Astrocyte (in vitro differentiated cells and primary cell): ENCODE measurements around the gene AP3S2. TPM values are rescaled to one million over a fixed set of nuclear protein-coding genes. Genes with fewer than 3 reads are reported as not detected.
"Not testable (repeated sequence)": the region's sequence is repeated elsewhere in the genome, so short reads cannot be mapped to it uniquely, and the experiment has no call there.

Source experiments
- DNase-seq: peaks from one replicate; pipeline ENCODE4 v3.0.0-alpha.2; 2010; ENCODE audit warnings: low read depth
- FAIRE-seq: peaks from 2 replicates; lab custom pipeline; 2011; peaks lifted over from hg19 to GRCh38; lab: Jason Lieb, UNC
- H2AFZ ChIP-seq: 2 replicates; pipeline ENCODE4 v1.6.0; 2012; ENCODE audit warnings: low read depth, low read length, inconsistent platforms
- H3K27ac ChIP-seq: 2 replicates; pipeline ENCODE4 v1.5.1; 2011; ENCODE audit warnings: low read depth, low read length, inconsistent platforms
- H3K27me3 ChIP-seq: 2 replicates; pipeline ENCODE4 v1.6.0; 2011; ENCODE audit warnings: low read length, inconsistent platforms; ENCODE audit not compliant: insufficient read depth
- H3K36me3 ChIP-seq: 2 replicates; pipeline ENCODE4 v1.5.1; 2011; ENCODE audit warnings: low read length, inconsistent platforms; ENCODE audit not compliant: insufficient read depth
- H3K4me1 ChIP-seq: 2 replicates; pipeline ENCODE4 v1.5.1; 2011; ENCODE audit warnings: low read length, inconsistent platforms; ENCODE audit not compliant: insufficient read depth
- H3K4me2 ChIP-seq: 2 replicates; pipeline ENCODE4 v1.6.0; 2012; ENCODE audit warnings: low read length, inconsistent platforms
- H3K4me3 ChIP-seq: 2 replicates; pipeline ENCODE4 v1.5.1; 2011; ENCODE audit warnings: low read depth, mild to moderate bottlenecking, low read length, inconsistent platforms; ENCODE audit not compliant: insufficient read depth
- H3K79me2 ChIP-seq: 2 replicates; pipeline ENCODE4 v1.6.0; 2012; ENCODE audit warnings: mild to moderate bottlenecking, low read length, inconsistent platforms; ENCODE audit not compliant: insufficient read depth
- H3K9ac ChIP-seq: 2 replicates; pipeline ENCODE4 v1.6.0; 2012; ENCODE audit warnings: mild to moderate bottlenecking, low read length, inconsistent platforms
- H3K9me3 ChIP-seq: 2 replicates; pipeline ENCODE4 v1.5.1; 2012; ENCODE audit warnings: low read depth, mild to moderate bottlenecking, low read length, inconsistent platforms; ENCODE audit not compliant: insufficient read depth
- H4K20me1 ChIP-seq: 2 replicates; pipeline ENCODE4 v1.6.0; 2012; ENCODE audit warnings: low read length, inconsistent platforms; ENCODE audit not compliant: insufficient read depth
- H3K27ac Mint-ChIP-seq: one replicate; pipeline ENCODE4 v1.8.0; 2021; ENCODE audit warnings: mild to moderate bottlenecking, mixed read lengths; ENCODE audit not compliant: unreplicated experiment
- H3K27me3 Mint-ChIP-seq: one replicate; pipeline ENCODE4 v1.8.0; 2021; ENCODE audit warnings: low read depth, mixed read lengths; ENCODE audit not compliant: unreplicated experiment
- H3K36me3 Mint-ChIP-seq: one replicate; pipeline ENCODE4 v1.8.0; 2021; ENCODE audit warnings: low read depth, mixed read lengths; ENCODE audit not compliant: unreplicated experiment
- H3K4me1 Mint-ChIP-seq: one replicate; pipeline ENCODE4 v1.8.0; 2021; ENCODE audit warnings: low read depth, mixed read lengths; ENCODE audit not compliant: unreplicated experiment
- H3K4me3 Mint-ChIP-seq: one replicate; pipeline ENCODE4 v1.8.0; 2021; ENCODE audit warnings: mild to moderate bottlenecking, moderate library complexity, mixed read lengths; ENCODE audit not compliant: unreplicated experiment
- H3K9me3 Mint-ChIP-seq: one replicate; pipeline ENCODE4 v1.8.0; 2021; ENCODE audit warnings: mild to moderate bottlenecking, mixed read lengths; ENCODE audit not compliant: unreplicated experiment
- EZH2 ChIP-seq: IDR thresholded peaks from 2 replicates; pipeline ENCODE4 v1.6.1; 2012; ENCODE audit warnings: mild to moderate bottlenecking, low read length, inconsistent platforms; ENCODE audit not compliant: insufficient read depth
- total RNA-seq: library from RNA; stranded (reverse); gene quantifications from 2 replicates; pipeline ENCODE4 v1.2.1, GENCODE V29; 2021
- TF ChIP-seq, protein P1 (sequence below): IDR thresholded peaks from 2 replicates; pipeline ENCODE4 v1.5.1; 2011; ENCODE audit warnings: low read depth, mild to moderate bottlenecking, inconsistent platforms, low read length, moderate library complexity; ENCODE audit not compliant: insufficient read depth

AP3S2 gene
- total RNA-seq, 1 donor from 2014 or later, result 41.2 TPM

DNA sequence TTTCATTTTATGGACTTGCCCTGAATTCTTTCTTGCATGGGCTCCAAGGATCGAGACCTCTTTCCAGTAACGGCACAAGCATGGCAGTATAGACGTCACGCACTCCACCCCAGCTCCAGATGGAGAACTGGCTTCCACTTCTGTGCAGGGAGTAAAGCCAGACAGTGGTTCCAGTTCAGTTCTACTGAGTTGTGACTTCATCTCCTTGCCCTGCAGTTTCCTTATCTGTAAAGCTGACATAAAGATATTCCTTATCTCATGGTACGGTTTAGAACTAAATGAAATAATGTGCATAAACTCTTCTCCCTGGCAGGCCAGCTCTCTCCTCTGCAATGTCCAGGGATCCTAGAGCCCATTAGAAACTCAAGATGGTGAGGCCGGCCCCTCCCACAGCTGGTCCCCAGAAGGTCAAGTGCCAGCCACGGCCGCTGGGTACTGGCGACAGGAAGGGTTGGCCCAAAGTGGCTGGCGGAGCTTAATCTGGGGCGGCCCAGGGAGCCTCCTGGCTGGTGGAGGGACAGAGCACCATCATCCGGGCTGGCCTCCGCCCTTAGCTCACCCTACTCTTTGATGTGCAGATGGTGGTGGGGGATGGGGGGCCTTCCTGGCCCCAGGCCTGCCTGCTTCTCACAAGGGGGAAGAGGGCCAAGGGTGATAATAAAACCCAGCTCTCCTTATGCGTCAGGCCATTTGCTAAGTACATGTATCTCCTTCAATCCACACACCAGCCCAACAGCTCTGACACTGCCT, 110.5 kb downstream of the AP3S2 start:
- no peak for TF ChIP-seq EZH2
- Histone ChIP-seq H4K20me1 (no peaks in the 10 kb centered on the region), H3K36me3 (peaks cover 8% of the 10 kb centered on the region), H3K79me2 (no peaks in the 10 kb centered on the region), H3K9ac (no peak overlapping the region), H3K27ac (no peak overlapping the region), H2AFZ (no peak overlapping the region), H3K4me1 (peaks cover 18% of the 10 kb centered on the region), H3K27me3 (no peaks in the 10 kb centered on the region), H3K4me2 (no peak overlapping the region), H3K9me3 (no peaks in the 10 kb centered on the region), H3K4me3 (no peak overlapping the region)
- no peak overlapping the region for H3K4me3 Mint-ChIP-seq
- FAIRE-seq, result no peak
- DNase-seq, result peak; percentile 68
- H3K27ac Mint-ChIP-seq, result no peak overlapping the region
- peaks cover 10% of the 10 kb centered on the region for H3K4me1 Mint-ChIP-seq
- peaks cover 3% of the 10 kb centered on the region for H3K27me3 Mint-ChIP-seq
- peaks cover 12% of the 10 kb centered on the region for H3K9me3 Mint-ChIP-seq
- H3K36me3 Mint-ChIP-seq, result no peaks in the 10 kb centered on the region

DNA sequence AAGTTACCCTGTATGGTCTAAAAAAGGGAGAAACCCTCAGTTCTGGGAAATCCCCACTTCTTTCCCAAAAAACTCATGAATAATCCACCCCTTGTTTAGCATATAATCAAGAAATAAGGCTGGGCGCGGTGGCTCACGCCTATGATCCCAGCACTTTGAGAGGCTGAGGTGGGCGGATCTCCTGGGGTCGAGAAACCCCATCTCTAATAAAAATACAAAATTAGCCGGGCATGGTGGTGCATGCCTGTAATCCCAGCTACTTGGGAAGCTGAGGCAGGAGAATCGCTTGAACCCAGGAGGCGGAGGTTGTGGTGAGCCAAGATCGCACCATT, 111.2 kb downstream of the AP3S2 start:
- not testable (repeated sequence) for FAIRE-seq, H3K36me3 Mint-ChIP-seq
- H3K4me1 Mint-ChIP-seq, result peaks cover 10% of the 10 kb centered on the region

DNA sequence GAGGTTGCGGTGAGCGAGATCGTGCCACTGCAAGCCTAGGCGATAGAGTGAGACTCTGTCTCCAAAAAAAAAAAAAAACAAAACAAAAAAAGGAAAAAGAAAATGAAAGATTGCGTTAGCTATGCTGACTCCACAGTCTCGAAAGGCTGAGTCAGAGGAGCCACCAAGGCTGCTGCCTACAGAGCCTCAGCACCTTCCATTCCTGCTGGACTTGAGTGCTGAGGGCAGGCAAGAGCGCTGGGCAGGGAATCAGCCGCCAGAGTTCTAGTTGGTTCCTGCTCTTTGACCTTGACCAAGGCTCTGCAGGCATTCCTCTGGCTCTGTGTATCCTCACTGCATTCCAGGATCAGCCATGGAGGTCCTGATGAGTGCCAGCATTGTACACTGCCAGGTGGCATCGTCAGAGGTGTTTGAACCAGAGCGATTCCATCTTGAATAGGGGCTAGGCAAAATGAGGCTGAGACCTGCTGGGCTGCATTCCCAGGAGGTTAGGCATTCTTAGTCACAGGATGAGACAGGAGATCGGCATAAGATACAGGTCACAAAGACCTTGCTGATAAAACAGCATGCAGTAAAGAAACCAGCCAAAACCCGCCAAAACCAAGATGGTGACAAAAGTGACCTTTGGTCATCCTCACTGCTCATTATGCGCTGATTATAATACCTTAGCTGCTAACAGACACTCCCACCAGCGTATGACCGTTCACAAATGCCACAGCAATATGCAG, 111.7 kb downstream of the AP3S2 start:
- peaks cover 18% of the 10 kb centered on the region for H3K4me1 ChIP-seq
- H3K9me3 ChIP-seq, result no peaks in the 10 kb centered on the region
- peak overlapping the region; percentile 43 for H3K27ac ChIP-seq
- DNase-seq, result peak; percentile 69
- H3K36me3 ChIP-seq, result no peaks in the 10 kb centered on the region
- Mint-ChIP-seq H3K4me1 (peaks cover 10% of the 10 kb centered on the region), H3K36me3 (no peaks in the 10 kb centered on the region), H3K27me3 (peaks cover 10% of the 10 kb centered on the region), H3K27ac (peak overlapping the region; percentile 47), H3K9me3 (peaks cover 8% of the 10 kb centered on the region), H3K4me3 (no peak overlapping the region)
- peak overlapping the region; percentile 64 for H3K4me2 ChIP-seq
- peak overlapping the region; percentile 31 for H2AFZ ChIP-seq
- no peak for TF ChIP-seq EZH2
- TF ChIP-seq, protein P1, sequence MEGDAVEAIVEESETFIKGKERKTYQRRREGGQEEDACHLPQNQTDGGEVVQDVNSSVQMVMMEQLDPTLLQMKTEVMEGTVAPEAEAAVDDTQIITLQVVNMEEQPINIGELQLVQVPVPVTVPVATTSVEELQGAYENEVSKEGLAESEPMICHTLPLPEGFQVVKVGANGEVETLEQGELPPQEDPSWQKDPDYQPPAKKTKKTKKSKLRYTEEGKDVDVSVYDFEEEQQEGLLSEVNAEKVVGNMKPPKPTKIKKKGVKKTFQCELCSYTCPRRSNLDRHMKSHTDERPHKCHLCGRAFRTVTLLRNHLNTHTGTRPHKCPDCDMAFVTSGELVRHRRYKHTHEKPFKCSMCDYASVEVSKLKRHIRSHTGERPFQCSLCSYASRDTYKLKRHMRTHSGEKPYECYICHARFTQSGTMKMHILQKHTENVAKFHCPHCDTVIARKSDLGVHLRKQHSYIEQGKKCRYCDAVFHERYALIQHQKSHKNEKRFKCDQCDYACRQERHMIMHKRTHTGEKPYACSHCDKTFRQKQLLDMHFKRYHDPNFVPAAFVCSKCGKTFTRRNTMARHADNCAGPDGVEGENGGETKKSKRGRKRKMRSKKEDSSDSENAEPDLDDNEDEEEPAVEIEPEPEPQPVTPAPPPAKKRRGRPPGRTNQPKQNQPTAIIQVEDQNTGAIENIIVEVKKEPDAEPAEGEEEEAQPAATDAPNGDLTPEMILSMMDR, result no peak
- H3K27me3 ChIP-seq, result no peaks in the 10 kb centered on the region
- no peak overlapping the region for H3K4me3 ChIP-seq
- FAIRE-seq, result peak; percentile 58
- H3K79me2 ChIP-seq, result no peaks in the 10 kb centered on the region
- H3K9ac ChIP-seq, result no peak overlapping the region
- H4K20me1 ChIP-seq, result no peaks in the 10 kb centered on the region

More for the DNA sequence above, 111.2 kb downstream of the AP3S2 start:
- not testable (repeated sequence) for H3K79me2 ChIP-seq, H3K27me3 Mint-ChIP-seq, H3K9me3 ChIP-seq, H3K36me3 ChIP-seq, H3K4me3 ChIP-seq, H4K20me1 ChIP-seq, H3K27ac ChIP-seq, H3K27me3 ChIP-seq, H3K4me3 Mint-ChIP-seq, DNase-seq, H3K27ac Mint-ChIP-seq, H3K9me3 Mint-ChIP-seq, H3K9ac ChIP-seq, H2AFZ ChIP-seq
- Histone ChIP-seq H3K4me2 (peak overlapping the region; percentile 64), H3K4me1 (peaks cover 18% of the 10 kb centered on the region)
